ENCODE results near the gene SLC7A11.

SLC7A11 gene

DNA sequence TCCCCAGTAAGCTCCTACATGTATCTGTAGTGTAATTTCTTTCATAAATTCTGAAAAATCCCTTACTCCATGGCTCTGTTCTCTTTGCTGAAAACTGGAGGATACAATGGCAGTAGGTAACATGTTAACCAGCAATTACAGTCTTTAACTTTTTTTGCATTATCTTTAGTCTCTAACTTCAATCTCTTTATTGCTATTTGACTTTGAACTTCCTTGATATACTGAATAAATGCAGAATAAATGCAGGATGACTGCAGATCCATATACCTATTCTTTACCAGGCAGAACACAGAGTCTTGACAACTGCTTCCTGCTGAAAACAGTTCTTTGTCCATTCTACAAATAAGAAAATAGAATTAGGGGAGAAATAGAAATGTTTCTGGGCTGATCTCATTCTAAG is 101.3 kb downstream of the SLC7A11 start:
- no peak for DNase-seq

- no peak for DNase-seq
Measured at GRCh38 chr4:138138774-138139173, 103.4 kb downstream of the SLC7A11 start.

GRCh38 chr4:138135610-138136009 is 106.5 kb downstream of the SLC7A11 start:
- DNase-seq, result no peak

DNA sequence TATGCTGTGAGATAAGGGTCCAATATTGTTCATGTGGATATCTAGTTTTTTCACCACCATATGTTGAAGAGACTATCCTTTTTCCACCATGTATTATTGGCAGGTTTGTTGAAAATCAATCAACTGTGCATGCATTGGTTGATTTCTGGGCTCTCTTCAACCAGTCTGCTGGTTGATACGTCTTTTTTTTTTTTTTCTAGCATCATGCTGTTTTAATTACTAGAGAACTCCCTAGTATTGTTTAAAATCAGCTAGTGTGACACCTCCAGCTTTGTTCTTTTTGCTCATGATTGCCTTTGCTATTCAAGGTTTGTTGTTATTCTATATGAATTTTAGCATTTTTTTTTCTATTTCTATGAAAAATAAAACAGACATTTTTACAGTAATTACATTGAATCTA is 123.9 kb downstream of the SLC7A11 start:
- no peak for DNase-seq

GRCh38 chr4:138115053-138115452 is 127.1 kb downstream of the SLC7A11 start:
- DNase-seq, result no peak

- no peak for DNase-seq
Measured at GRCh38 chr4:138114434-138114833, 127.7 kb downstream of the SLC7A11 start.
